IPS-NIHi7 (cell line): ENCODE measurements around the gene CEBPB.
"Not testable (repeated sequence)": the region's sequence is repeated elsewhere in the genome, so short reads cannot be mapped to it uniquely, and the experiment has no call there.

Experiments used
- DNase-seq: peaks from one replicate; pipeline ENCODE4 v3.0.0; 2012; ENCODE audit warnings: mixed read lengths; ENCODE audit errors: extremely low spot score

The CEBPB gene

GRCh38 chr20:50169329-50169823 lies 21.3 kb upstream of the CEBPB start:
- DNase-seq: peak; percentile 46

- DNase-seq: peak; percentile 2
These were observed 19.9 kb upstream of the CEBPB start for GRCh38 chr20:50170549-50171220.

DNA sequence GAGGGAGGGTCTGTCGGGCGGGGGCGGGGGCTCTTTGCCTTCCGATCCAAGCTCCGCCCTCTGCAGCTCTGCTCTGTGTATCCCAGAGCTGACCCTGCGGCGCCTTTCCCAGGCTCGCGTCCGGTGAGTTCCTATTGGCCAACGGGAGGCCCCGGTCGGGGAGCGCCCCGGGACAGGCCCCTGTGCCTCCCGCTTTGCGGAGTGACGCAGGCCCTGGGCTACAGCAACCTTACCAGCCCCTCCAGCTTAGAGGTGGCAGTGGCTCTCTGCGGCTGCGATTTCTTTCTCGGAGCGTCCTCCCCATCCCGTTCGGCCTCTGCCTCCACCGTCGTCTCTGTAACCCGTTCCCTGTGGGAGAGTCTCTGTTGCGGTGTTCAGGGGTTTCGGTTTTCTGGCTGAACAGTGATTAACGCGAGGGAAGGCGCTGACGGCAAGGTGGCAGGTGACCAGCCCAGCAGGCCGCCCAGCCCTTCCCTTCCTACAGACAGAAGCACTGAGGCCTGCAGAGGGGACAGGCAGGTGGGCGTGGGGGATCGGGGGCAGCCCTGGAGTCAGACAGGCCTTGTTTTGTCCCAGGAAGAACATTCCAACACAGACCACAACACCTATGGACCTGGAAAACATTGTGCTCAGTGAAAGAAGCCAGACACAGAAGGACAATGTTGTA lies 18.1 kb upstream of the CEBPB start:
- peak; percentile 96 for DNase-seq

GRCh38 chr20:50174456-50174855 lies 16.2 kb upstream of the CEBPB start:
- no peak for DNase-seq

DNA sequence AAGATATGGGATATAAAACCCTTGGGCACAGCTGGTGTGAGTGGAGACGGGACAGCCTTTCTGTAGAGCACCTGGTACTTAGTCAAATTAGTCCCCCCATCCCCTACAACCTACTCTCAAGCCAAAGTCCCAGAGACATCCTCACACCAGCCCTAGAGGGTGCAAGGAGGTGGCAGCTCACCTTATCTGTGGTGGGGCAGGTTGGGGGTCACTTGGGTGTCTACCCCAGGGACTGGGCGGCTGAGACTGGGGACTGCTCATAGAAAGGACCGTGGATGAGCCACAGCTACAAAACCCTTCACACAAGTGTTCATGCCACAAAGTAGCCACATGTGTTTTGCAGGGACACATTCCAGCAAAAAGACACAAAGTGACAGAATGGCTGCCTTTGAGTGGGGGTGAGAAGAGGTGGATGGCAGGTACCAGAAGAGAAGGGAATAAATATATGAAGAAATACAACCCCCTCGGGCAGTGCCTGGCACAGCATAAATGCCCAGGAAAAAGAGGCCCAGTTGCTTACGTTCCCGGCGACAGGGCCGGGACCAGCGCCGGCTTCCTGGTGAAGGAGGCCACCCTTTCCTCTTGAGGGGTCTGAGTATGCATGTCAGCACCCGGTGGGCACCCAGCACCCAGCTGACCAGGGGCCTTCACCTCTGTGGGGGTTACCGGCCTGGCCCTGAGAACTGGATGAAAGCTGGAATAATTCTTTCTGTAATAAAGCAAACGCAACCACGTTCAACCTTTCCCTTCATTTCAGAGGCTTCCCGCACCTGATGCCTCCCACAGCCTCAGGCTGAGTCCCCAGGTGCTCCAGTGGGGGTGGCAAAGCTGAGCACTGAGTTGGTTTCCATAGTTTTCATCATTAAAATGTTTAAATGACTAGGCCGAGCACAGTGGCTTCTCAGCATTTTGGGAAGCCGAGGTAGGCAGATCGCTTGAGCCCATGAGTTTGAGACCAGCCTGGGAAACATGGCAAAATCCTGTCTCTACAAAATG lies 14.4 kb upstream of the CEBPB start:
- peak; percentile 1 for DNase-seq

DNA sequence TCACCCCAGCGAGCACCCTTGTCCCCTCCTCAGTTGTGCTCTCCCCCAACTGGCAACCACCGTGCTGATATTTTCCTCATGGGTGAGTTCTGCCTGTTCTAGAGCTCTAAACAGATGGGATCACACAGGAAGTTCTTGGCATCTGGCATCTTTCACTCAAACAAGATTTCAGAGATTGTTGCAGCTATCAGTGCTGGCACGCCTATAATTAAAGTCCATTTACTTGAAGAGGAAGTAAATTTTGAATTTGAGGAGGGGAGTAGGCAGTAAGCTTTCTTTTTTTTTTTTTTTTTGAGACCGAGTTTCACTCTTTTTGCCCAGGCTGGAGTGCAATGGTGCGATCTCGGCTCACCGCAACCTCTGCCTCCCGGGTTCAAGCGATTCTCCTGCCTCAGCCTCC lies 12.0 kb upstream of the CEBPB start:
- not testable (repeated sequence) for DNase-seq

GRCh38 chr20:50181344-50181743 lies 9.3 kb upstream of the CEBPB start:
- DNase-seq: no peak

- no peak for DNase-seq
These were observed 8.3 kb upstream of the CEBPB start for GRCh38 chr20:50182346-50182745.

DNA sequence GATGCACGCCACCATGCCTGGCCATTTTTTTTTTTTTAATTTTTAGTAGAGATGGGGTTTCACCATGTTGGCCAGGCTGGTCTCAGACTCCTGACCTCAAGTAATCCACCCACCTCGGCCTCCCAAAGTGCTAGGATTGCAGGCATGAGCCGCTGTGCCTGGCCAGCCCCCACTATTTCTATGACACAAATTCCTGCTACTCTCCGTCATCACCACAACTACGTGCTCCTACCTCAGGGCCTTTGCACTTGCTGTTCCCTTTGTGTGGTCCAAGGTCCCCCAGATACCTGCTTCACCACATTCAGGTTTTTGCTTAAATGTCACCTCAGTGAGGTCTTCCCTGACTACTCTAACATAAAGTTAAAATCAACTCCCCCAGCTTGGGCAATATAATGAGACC lies 5.2 kb upstream of the CEBPB start:
- DNase-seq: no peak

DNA sequence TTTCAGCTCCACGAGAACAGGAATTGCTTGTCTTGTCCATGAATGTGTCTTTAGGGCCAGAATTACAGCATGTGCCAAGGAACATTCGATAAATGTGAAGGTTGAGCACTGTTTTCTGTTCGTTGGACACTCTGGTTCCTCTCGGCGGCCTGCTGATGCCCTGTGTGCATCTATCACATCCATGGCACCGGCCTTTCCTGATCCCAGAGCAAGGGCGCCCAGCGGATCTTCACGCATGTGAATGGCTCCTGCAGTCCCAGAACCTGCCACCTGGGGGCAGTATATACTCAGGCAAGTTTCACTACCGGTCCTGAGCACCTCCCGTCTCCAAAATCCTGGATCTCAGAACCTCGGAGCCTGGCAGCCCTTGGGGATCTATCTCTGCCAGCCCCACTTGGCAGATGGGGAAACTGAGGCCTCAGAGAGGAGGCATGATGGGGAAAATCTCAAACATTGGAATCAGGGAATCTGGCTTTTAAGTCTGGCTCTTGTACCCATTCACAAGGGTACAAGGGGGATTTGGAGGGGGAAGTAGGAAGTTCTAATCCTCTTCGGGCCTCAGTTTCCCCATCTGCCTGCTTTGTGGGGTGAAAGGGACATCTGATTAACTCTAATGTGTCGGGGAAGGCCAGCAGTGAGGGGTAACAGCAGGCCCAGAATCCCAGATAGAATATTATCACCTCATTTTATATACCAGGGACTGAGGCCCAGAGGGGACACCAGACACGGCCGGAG lies 4.3 kb upstream of the CEBPB start:
- peak; percentile 75 for DNase-seq

DNA sequence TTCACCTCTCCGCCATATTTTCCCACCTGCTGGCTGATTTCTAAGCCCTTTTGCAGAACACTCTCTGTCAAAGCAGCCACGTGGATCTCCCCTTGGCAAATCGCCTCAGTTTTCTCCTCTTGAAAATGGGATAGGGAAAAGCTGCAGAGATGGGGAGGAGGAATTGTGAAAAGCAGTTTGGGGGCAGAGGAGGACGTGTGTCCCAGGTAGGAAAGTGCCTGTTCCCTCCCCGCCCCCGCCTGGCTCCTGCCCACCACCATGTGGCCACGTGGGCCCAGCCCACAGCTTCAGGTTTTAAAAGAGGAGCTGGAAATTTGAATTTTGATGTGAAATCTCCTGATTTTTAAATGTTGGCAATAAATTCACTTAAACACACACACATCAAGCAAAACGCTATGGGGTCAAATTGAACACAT lies 3.6 kb upstream of the CEBPB start:
- DNase-seq: no peak

- DNase-seq: no peak
These were observed 3.1 kb upstream of the CEBPB start for GRCh38 chr20:50187403-50188051.

- no peak for DNase-seq
These were observed 2.3 kb upstream of the CEBPB start for GRCh38 chr20:50188287-50188688.

GRCh38 chr20:50188879-50189680 lies 1.6 kb upstream of the CEBPB start:
- no peak for DNase-seq

- DNase-seq: peak; percentile 64
These were observed 864 bp upstream of the CEBPB start for GRCh38 chr20:50189681-50190250.

GRCh38 chr20:50191065-50191543 lies 474 bp downstream of the CEBPB start:
- no peak for DNase-seq

GRCh38 chr20:50191544-50192363 lies 1.1 kb downstream of the CEBPB start:
- DNase-seq: no peak

DNA sequence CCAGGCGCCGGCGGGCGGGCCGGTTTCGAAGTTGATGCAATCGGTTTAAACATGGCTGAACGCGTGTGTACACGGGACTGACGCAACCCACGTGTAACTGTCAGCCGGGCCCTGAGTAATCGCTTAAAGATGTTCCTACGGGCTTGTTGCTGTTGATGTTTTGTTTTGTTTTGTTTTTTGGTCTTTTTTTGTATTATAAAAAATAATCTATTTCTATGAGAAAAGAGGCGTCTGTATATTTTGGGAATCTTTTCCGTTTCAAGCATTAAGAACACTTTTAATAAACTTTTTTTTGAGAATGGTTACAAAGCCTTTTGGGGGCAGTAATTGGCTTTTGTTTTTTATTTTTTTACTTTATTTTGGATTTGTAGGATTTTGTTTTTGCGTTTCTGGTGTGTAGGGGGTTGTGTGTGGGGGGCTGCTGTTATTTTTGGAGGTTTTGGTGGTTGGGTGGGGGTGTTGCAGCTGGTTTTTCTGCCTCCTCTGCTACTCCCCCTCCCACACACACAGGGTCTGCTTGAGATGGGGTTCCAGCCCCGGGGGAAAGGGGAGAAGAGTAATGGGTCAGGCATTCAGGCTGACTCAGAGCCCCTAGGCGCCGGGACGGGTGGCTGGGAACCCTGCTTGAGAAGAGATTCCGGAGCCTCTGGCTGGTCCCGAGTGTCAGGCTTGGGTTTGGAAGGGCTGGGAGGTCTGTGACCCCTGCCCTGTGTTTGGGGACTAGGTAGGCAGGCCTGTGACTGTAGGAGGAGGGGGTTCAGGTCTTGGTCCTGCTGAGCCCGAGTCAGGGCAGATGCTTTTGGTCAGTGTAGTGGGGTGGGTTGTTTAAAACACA lies 2.0 kb downstream of the CEBPB start:
- no peak for DNase-seq
